Measurements from ENCODE around the gene RACGAP1. TPM values are rescaled to one million over a fixed set of nuclear protein-coding genes. Genes with fewer than 3 reads are reported as not detected.
"Not testable (repeated sequence)": the region's sequence is repeated elsewhere in the genome, so short reads cannot be mapped to it uniquely, and the experiment has no call there.

The RACGAP1 gene
- total RNA-seq, 1 experiment from 2014 or later: 112 TPM

GRCh38 chr12:50032854-50033581, 7.7 kb upstream of the RACGAP1 start:
- H3K79me2 ChIP-seq (ENCODE audit: low read depth): no peaks in the 10 kb centered on the region
- intact Hi-C loops (cut with micrococcal nuclease; ENCODE audit: unreplicated experiment): no loop called here
- no peak overlapping the region for H3K4me2 ChIP-seq
- H3K36me3 ChIP-seq (ENCODE audit: low read depth): no peaks in the 10 kb centered on the region
- H3K4me1 ChIP-seq (replicated peaks; ENCODE audit: insufficient read depth): no peaks in the 10 kb centered on the region
- ChIA-PET CTCF (no interaction called here), POLR2A (ENCODE audit: unreplicated experiment) (interaction anchor here (0.6 to 0.7 kb wide), 2 partner anchors 177 to 989 kb away, joined by 3 read pairs; no protein-coding TSS in a partner anchor)
- BruUV-seq (replicated peaks): no TSS peak
- H2AFZ ChIP-seq: no peak overlapping the region
- H3K9me3 ChIP-seq (ENCODE audit: insufficient read depth, low read depth): no peaks in the 10 kb centered on the region
- no peaks in the 10 kb centered on the region for H3K27me3 ChIP-seq (ENCODE audit: insufficient read depth, low read depth)
- TF ChIP-seq EZH2 (IDR thresholded peaks at IDR 0.05; ENCODE audit: low read depth): no peak
- no peak for TF ChIP-seq CTCF (conservative IDR thresholded peaks at IDR 0.05)
- H3K4me3 ChIP-seq: no peak overlapping the region
- no peaks in the 10 kb centered on the region for H3K9me2 ChIP-seq (ENCODE audit: insufficient read depth)
- no peak overlapping the region for H3K27ac ChIP-seq
- no peak for DNase-seq
- no peaks in the 10 kb centered on the region for H4K20me1 ChIP-seq (ENCODE audit: insufficient read depth)
- H3F3A ChIP-seq (ENCODE audit: insufficient read depth, low read depth): no peaks in the 10 kb centered on the region

GRCh38 chr12:50032515-50032853, 7.2 kb upstream of the RACGAP1 start:
- Histone ChIP-seq H3F3A (ENCODE audit: insufficient read depth, low read depth) (no peaks in the 10 kb centered on the region), H3K27me3 (ENCODE audit: insufficient read depth, low read depth) (no peaks in the 10 kb centered on the region), H3K4me1 (replicated peaks; ENCODE audit: insufficient read depth) (no peaks in the 10 kb centered on the region), H3K4me3 (no peak overlapping the region), H3K4me2 (no peak overlapping the region), H3K9me2 (ENCODE audit: insufficient read depth) (no peaks in the 10 kb centered on the region), H4K20me1 (ENCODE audit: insufficient read depth) (no peaks in the 10 kb centered on the region), H2AFZ (no peak overlapping the region), H3K27ac (no peak overlapping the region), H3K9me3 (ENCODE audit: insufficient read depth, low read depth) (no peaks in the 10 kb centered on the region), H3K79me2 (ENCODE audit: low read depth) (no peaks in the 10 kb centered on the region), H3K36me3 (ENCODE audit: low read depth) (no peaks in the 10 kb centered on the region)
- ChIA-PET POLR2A (ENCODE audit: unreplicated experiment) (interaction anchor here (0.6 kb wide), 1 partner anchor 990 kb away, joined by 3 read pairs; no protein-coding TSS in a partner anchor), CTCF (no interaction called here)
- no TSS peak for BruUV-seq (replicated peaks)
- TF ChIP-seq CTCF (conservative IDR thresholded peaks at IDR 0.05): no peak
- TF ChIP-seq EZH2 (IDR thresholded peaks at IDR 0.05; ENCODE audit: low read depth): no peak
- intact Hi-C loops (cut with micrococcal nuclease; ENCODE audit: unreplicated experiment): no loop called here
- no peak for DNase-seq

DNA sequence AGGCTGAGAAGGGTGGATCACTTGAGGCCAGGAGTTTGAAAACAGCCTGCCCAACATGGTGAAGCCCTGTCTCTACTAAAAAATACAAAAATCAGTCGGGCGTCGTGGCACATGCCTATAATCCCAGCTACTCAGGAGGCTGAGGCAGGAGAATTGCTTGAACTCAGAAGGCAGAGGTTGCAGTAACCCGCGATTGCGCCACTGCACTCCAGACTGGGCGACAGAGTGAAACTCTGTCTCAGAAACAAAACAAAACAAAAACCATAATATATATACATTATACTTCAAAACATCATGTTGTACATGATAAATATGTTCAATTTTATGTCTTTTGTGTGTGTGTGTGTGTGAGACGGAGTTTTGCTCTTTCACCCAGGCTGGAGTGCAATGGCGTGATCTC, 5.2 kb upstream of the RACGAP1 start:
- intact Hi-C loops (cut with micrococcal nuclease; ENCODE audit: unreplicated experiment); H2AFZ ChIP-seq; H3K79me2 ChIP-seq (ENCODE audit: low read depth); H3K9me3 ChIP-seq (ENCODE audit: insufficient read depth, low read depth); H4K20me1 ChIP-seq (ENCODE audit: insufficient read depth); H3K4me2 ChIP-seq; H3K36me3 ChIP-seq (ENCODE audit: low read depth); H3K27ac ChIP-seq; H3K27me3 ChIP-seq (ENCODE audit: insufficient read depth, low read depth); DNase-seq; H3K4me3 ChIP-seq; H3K9me2 ChIP-seq (ENCODE audit: insufficient read depth); H3F3A ChIP-seq (ENCODE audit: insufficient read depth, low read depth); BruUV-seq (replicated peaks); H3K4me1 ChIP-seq (replicated peaks; ENCODE audit: insufficient read depth): not testable (repeated sequence)
- ChIA-PET POLR2A (ENCODE audit: unreplicated experiment) (interaction anchor here (0.6 kb wide), 1 partner anchor 12 kb away, joined by 12 read pairs; no protein-coding TSS in a partner anchor), CTCF (interaction anchor here (0.7 kb wide), 2 partner anchors 42 to 202 kb away, joined by 5 to 8 read pairs; partner anchors contain the start of gene NCKAP5L)

All from PC-9 (cell line).